Keratinocyte (primary cell): ENCODE measurements around the gene GATAD2B. TPM values are rescaled to one million over a fixed set of nuclear protein-coding genes. Genes with fewer than 3 reads are reported as not detected.

Source experiments
- DNase-seq: peaks from one replicate; pipeline ENCODE4 v3.0.0-alpha.2; 2011; ENCODE audit warnings: low read depth, missing footprints, low spot score
- FAIRE-seq: peaks from 2 replicates; lab custom pipeline; 2011; peaks lifted over from hg19 to GRCh38; lab: Jason Lieb, UNC
- H2AFZ ChIP-seq: 2 replicates; pipeline ENCODE4 v1.6.0; 2012; ENCODE audit warnings: low read length, control low read depth, inconsistent platforms; ENCODE audit not compliant: control insufficient read depth
- H3K27ac ChIP-seq: 2 replicates; pipeline ENCODE4 v1.5.1; 2011; ENCODE audit warnings: low read length; ENCODE audit not compliant: control insufficient read depth, insufficient read depth
- H3K27me3 ChIP-seq: 3 replicates; pipeline ENCODE4 v1.6.0; 2011; ENCODE audit warnings: low read length; ENCODE audit not compliant: control insufficient read depth, insufficient read depth; ENCODE audit errors: extremely low read depth
- H3K36me3 ChIP-seq, 2 experiments: 2 replicates in 1 of 2; 3 replicates in 1 of 2; pipeline ENCODE4 v1.5.1; 2011; ENCODE audit warnings: low read length in 2 of 2, mild to moderate bottlenecking in 1 of 2; ENCODE audit not compliant: control insufficient read depth in 2 of 2, insufficient read depth in 2 of 2; ENCODE audit errors: extremely low read depth in 1 of 2
- H3K4me1 ChIP-seq: 3 replicates; pipeline ENCODE4 v1.5.1; 2011; ENCODE audit warnings: low read length; ENCODE audit not compliant: control insufficient read depth, insufficient read depth; ENCODE audit errors: extremely low read depth
- H3K4me2 ChIP-seq: 3 replicates; pipeline ENCODE4 v1.6.0; 2011; ENCODE audit warnings: low read depth, low read length; ENCODE audit not compliant: control insufficient read depth, insufficient read depth; ENCODE audit errors: extremely low read depth
- H3K4me3 ChIP-seq, 3 experiments: fragments of 200-600 bp in 1 of 3; sonication (generic) in 1 of 3; 2 replicates in 2 of 3; 3 replicates in 1 of 3; pipeline ENCODE4 v1.5.1; 2011 to 2016; ENCODE audit warnings: low read length in 3 of 3, mild to moderate bottlenecking in 3 of 3, control low read depth in 2 of 3, inconsistent platforms in 1 of 3, low read depth in 1 of 3, mixed read lengths in 1 of 3, mixed run types in 1 of 3, moderate library complexity in 1 of 3; ENCODE audit not compliant: control insufficient read depth in 2 of 3, insufficient read depth in 2 of 3; ENCODE audit errors: extremely low read depth in 1 of 3
- H3K79me2 ChIP-seq: 2 replicates; pipeline ENCODE4 v1.6.0; 2012; ENCODE audit warnings: low read length; ENCODE audit not compliant: control insufficient read depth, insufficient read depth
- H3K9ac ChIP-seq: 3 replicates; pipeline ENCODE4 v1.6.0; 2011; ENCODE audit warnings: low read length; ENCODE audit not compliant: control insufficient read depth, insufficient read depth; ENCODE audit errors: extremely low read depth
- H3K9me1 ChIP-seq: 3 replicates; pipeline ENCODE4 v1.6.0; 2011; ENCODE audit warnings: low read length; ENCODE audit not compliant: control insufficient read depth, insufficient read depth; ENCODE audit errors: extremely low read depth
- H3K9me3 ChIP-seq: 2 replicates; pipeline ENCODE4 v1.5.1; 2012; ENCODE audit warnings: low read depth, low read length; ENCODE audit not compliant: control insufficient read depth
- H4K20me1 ChIP-seq: 3 replicates; pipeline ENCODE4 v1.6.0; 2011; ENCODE audit warnings: low read length; ENCODE audit not compliant: control insufficient read depth, insufficient read depth; ENCODE audit errors: extremely low read depth
- CTCF ChIP-seq, 3 experiments: IDR thresholded peaks in 1 of 3; conservative IDR thresholded peaks in 1 of 3; optimal IDR thresholded peaks in 1 of 3; 2 replicates in 2 of 3; 3 replicates in 1 of 3; pipeline versions ENCODE3 to v1.5.1; 2011; ENCODE audit warnings: low read length in 3 of 3, mild to moderate bottlenecking in 3 of 3, moderate library complexity in 2 of 3, control low read depth in 1 of 3, inconsistent platforms in 1 of 3; ENCODE audit not compliant: insufficient read depth in 2 of 3; ENCODE audit errors: extremely low read depth in 1 of 3
- EZH2 ChIP-seq: IDR thresholded peaks from one replicate; pipeline ENCODE4 v1.6.1; 2012; ENCODE audit warnings: inconsistent platforms, mild to moderate bottlenecking, low read length, moderate library complexity
- dilution Hi-C: fragments of 300-500 bp; cut with MboI; formaldehyde crosslinking; loops from one replicate; pipeline ENCODE4 v1.7.0; 2020; ENCODE audit warnings: low sequenced_read_pairs; ENCODE audit not compliant: extremely low pct_ligation_motif_present
- polyA plus RNA-seq, 5 experiments: library from polyadenylated mRNA; depleted of rRNA in 3 of 5; stranded (reverse) in 3 of 5; stranded (forward) in 1 of 5; unstranded in 1 of 5; fragments of >200 nt; gene quantifications; 1 replicate in 1 of 5; 2 replicates in 3 of 5; 3 replicates in 1 of 5; pipeline versions ENCODE4 v1.2.1 to v1.2.3, GENCODE V29; 2011 to 2012; ENCODE audit warnings: missing spikeins in 2 of 5, low read depth in 1 of 5, low replicate concordance in 1 of 5

Gene GATAD2B
- polyA plus RNA-seq, 1 donor (not counting 4 experiments of a cell fraction or from before 2014, with no cell fraction given), result 6.1 TPM

GRCh38 chr1:153769221-153769620 lies 153.6 kb downstream of the GATAD2B start:
- Histone ChIP-seq H3K9ac (no peak overlapping the region), H3K27ac (no peak overlapping the region), H3K79me2 (no peaks in the 10 kb centered on the region), H3K9me1 (no peaks in the 10 kb centered on the region), H3K4me1 (no peaks in the 10 kb centered on the region), H3K4me2 (no peak overlapping the region), H3K27me3 (no peaks in the 10 kb centered on the region), H3K9me3 (no peaks in the 10 kb centered on the region), H2AFZ (no peak overlapping the region), H3K4me3 (no peak overlapping the region), H4K20me1 (no peaks in the 10 kb centered on the region), H3K36me3 (peaks cover 40 to 42% of the 10 kb centered on the region in 2 experiments)
- FAIRE-seq (no peak), DNase-seq (no peak)
- TF ChIP-seq CTCF (optimal IDR thresholded peaks at IDR 0.05 in 1 of 3, IDR thresholded peaks at IDR 0.05 in 1 of 3, conservative IDR thresholded peaks at IDR 0.05 in 1 of 3; ENCODE audit: extremely low read depth in 1 of 3, insufficient read depth in 2 of 3, low read length in 3 of 3), result no peak
- no peak for TF ChIP-seq EZH2
- dilution Hi-C loops, result no loop called here

- H3K4me1 ChIP-seq, result no peaks in the 10 kb centered on the region
- no peak overlapping the region for H3K27ac ChIP-seq
- no peaks in the 10 kb centered on the region for H3K79me2 ChIP-seq
- no peaks in the 10 kb centered on the region for H4K20me1 ChIP-seq
- DNase-seq (no peak), FAIRE-seq (no peak)
- dilution Hi-C loops, result no loop called here
- H3K4me3 ChIP-seq, result no peak overlapping the region
- H2AFZ ChIP-seq, result no peak overlapping the region
- no peaks in the 10 kb centered on the region for H3K9me3 ChIP-seq
- no peaks in the 10 kb centered on the region for H3K27me3 ChIP-seq
- H3K36me3 ChIP-seq, result peaks cover 40 to 48% of the 10 kb centered on the region in 2 experiments
- H3K9me1 ChIP-seq, result no peaks in the 10 kb centered on the region
- H3K9ac ChIP-seq, result no peak overlapping the region
- TF ChIP-seq CTCF (optimal IDR thresholded peaks at IDR 0.05 in 1 of 3, IDR thresholded peaks at IDR 0.05 in 1 of 3, conservative IDR thresholded peaks at IDR 0.05 in 1 of 3; ENCODE audit: extremely low read depth in 1 of 3, insufficient read depth in 2 of 3, low read length in 3 of 3) (no peak), EZH2 (no peak)
- no peak overlapping the region for H3K4me2 ChIP-seq
Measured at GRCh38 chr1:153768316-153769181, 154.2 kb downstream of the GATAD2B start.
